Measurements from ENCODE around the gene TMEM127.

DNA sequence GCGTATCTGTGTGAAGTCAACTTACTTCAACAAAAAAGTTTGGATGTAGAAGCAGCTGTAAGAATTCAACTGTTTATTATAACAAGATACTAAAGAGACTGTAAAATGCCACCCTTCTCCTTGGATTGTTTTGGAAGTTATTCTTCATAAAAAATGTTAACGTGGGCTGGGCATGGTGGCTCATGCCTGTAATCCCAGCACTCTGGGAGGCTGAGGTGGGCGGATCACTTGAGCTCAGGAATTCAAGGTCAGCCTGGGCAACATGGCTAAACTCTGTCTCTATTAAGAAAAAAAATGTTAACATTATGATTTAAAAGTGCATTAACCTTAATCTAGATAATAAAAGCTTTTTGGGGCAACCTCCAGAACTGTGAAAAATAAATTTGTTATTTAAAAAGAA is 8.0 kb upstream of the TMEM127 start:
- TF ChIP-seq, protein P1, sequence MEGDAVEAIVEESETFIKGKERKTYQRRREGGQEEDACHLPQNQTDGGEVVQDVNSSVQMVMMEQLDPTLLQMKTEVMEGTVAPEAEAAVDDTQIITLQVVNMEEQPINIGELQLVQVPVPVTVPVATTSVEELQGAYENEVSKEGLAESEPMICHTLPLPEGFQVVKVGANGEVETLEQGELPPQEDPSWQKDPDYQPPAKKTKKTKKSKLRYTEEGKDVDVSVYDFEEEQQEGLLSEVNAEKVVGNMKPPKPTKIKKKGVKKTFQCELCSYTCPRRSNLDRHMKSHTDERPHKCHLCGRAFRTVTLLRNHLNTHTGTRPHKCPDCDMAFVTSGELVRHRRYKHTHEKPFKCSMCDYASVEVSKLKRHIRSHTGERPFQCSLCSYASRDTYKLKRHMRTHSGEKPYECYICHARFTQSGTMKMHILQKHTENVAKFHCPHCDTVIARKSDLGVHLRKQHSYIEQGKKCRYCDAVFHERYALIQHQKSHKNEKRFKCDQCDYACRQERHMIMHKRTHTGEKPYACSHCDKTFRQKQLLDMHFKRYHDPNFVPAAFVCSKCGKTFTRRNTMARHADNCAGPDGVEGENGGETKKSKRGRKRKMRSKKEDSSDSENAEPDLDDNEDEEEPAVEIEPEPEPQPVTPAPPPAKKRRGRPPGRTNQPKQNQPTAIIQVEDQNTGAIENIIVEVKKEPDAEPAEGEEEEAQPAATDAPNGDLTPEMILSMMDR (IDR thresholded peaks at IDR 0.05) = no peak
- TF ChIP-seq FOSL2 (IDR thresholded peaks at IDR 0.05) (no peak), FOSL2 (CRISPR knock-in tag; IDR thresholded peaks at IDR 0.05) (no peak), EHF (CRISPR knock-in tag; IDR thresholded peaks at IDR 0.05) (no peak), POLR2A (IDR thresholded peaks at IDR 0.05; ENCODE audit: low read length) (no peak)

Data from A549 (cell line).